Liver (tissue), 9 donors: Measurements from ENCODE around the gene EXOC3L1. TPM values are rescaled to one million over a fixed set of nuclear protein-coding genes. Genes with fewer than 3 reads are reported as not detected.

Experiments used
- DNase-seq: peaks from one replicate; pipeline ENCODE4 v3.0.0-alpha.2; 2017; ENCODE audit warnings: low spot score
- H3K27ac ChIP-seq, 2 donors: one replicate each; pipeline ENCODE4 v1.7.0; 2013; ENCODE audit warnings: inconsistent platforms in 2 of 2, low read length in 2 of 2, control low read depth in 1 of 2, low read depth in 1 of 2, mild to moderate bottlenecking in 1 of 2
- H3K27me3 ChIP-seq, 4 donors: one replicate each; pipeline versions ENCODE4 v1.6.1 to v1.7.0; 2013; ENCODE audit warnings: low read length in 3 of 4, inconsistent platforms in 1 of 4, mild to moderate bottlenecking in 1 of 4, moderate library complexity in 1 of 4; ENCODE audit not compliant: control insufficient read depth in 4 of 4, insufficient read depth in 4 of 4
- H3K36me3 ChIP-seq, 4 donors: one replicate each; pipeline versions ENCODE4 v1.6.1 to v1.7.0; 2013; ENCODE audit warnings: low read length in 3 of 4, mild to moderate bottlenecking in 3 of 4, low read depth in 1 of 4, moderate library complexity in 1 of 4; ENCODE audit not compliant: control insufficient read depth in 4 of 4, insufficient read depth in 3 of 4
- H3K4me1 ChIP-seq, 4 donors: one replicate each; pipeline versions ENCODE4 v1.6.1 to v1.7.0; 2013; ENCODE audit warnings: low read length in 3 of 4, mild to moderate bottlenecking in 3 of 4, moderate library complexity in 1 of 4; ENCODE audit not compliant: control insufficient read depth in 4 of 4, insufficient read depth in 4 of 4
- H3K4me3 ChIP-seq, 3 donors: one replicate each; pipeline versions ENCODE4 v1.6.1 to v1.7.0; 2013; ENCODE audit warnings: low read length in 3 of 3, control low read depth in 1 of 3, low read depth in 1 of 3, mild to moderate bottlenecking in 1 of 3
- H3K9ac ChIP-seq, 2 donors: one replicate each; pipeline ENCODE4 v1.7.0; 2013; ENCODE audit warnings: low read length in 2 of 2, mild to moderate bottlenecking in 2 of 2, moderate library complexity in 2 of 2, control low read depth in 1 of 2, low read depth in 1 of 2
- H3K9me3 ChIP-seq, 4 donors: one replicate each; pipeline versions ENCODE4 v1.6.1 to v1.7.0; 2013; ENCODE audit warnings: low read length in 3 of 4; ENCODE audit not compliant: control insufficient read depth in 4 of 4
- ATF3 ChIP-seq: IDR thresholded peaks from 2 replicates; pipeline ENCODE4 v1.6.1; 2016; ENCODE audit warnings: antibody characterized with exemption
- CTCF ChIP-seq: fragments of 150-350 bp; IDR thresholded peaks from 2 replicates; pipeline ENCODE4 v1.5.1; 2017; ENCODE audit warnings: improper control_type of control experiment, low read depth, low read length; ENCODE audit not compliant: missing input control
- EGR1 ChIP-seq, 2 donors: IDR thresholded peaks; 2 replicates each; pipeline ENCODE4 v1.6.1; 2016 to 2018; ENCODE audit warnings: antibody characterized with exemption in 2 of 2, low read depth in 2 of 2
- FOXA2 ChIP-seq: IDR thresholded peaks from 2 replicates; pipeline ENCODE4 v1.6.1; 2016; ENCODE audit warnings: antibody characterized with exemption
- GABPA ChIP-seq, 2 donors: IDR thresholded peaks in 1 of 2; conservative IDR thresholded peaks in 1 of 2; 2 replicates each; pipeline ENCODE4 v1.6.1; 2016; ENCODE audit warnings: antibody characterized with exemption in 2 of 2, mild to moderate bottlenecking in 1 of 2, moderate library complexity in 1 of 2
- HNF4A ChIP-seq, 2 donors: conservative IDR thresholded peaks; 2 replicates each; pipeline ENCODE4 v1.6.1; 2016; ENCODE audit warnings: antibody characterized with exemption in 2 of 2, mild to moderate bottlenecking in 2 of 2
- HNF4G ChIP-seq: IDR thresholded peaks from 2 replicates; pipeline ENCODE4 v1.6.1; 2016; ENCODE audit warnings: antibody characterized with exemption
- JUND ChIP-seq, 2 donors: IDR thresholded peaks; 2 replicates each; pipeline ENCODE4 v1.6.1; 2016; ENCODE audit warnings: antibody characterized with exemption in 2 of 2
- MAX ChIP-seq: IDR thresholded peaks from 2 replicates; pipeline ENCODE4 v1.6.1; 2016; ENCODE audit warnings: antibody characterized with exemption
- NR2F2 ChIP-seq: IDR thresholded peaks from 2 replicates; pipeline ENCODE4 v1.6.1; 2016; ENCODE audit warnings: antibody characterized with exemption
- REST ChIP-seq: IDR thresholded peaks from 2 replicates; pipeline ENCODE4 v1.6.1; 2016; ENCODE audit warnings: antibody characterized with exemption, mild to moderate bottlenecking
- RXRA ChIP-seq, 2 donors: IDR thresholded peaks; 2 replicates each; pipeline ENCODE4 v1.6.1; 2017 to 2018; ENCODE audit warnings: antibody characterized with exemption in 2 of 2, mild to moderate bottlenecking in 1 of 2
- SP1 ChIP-seq: IDR thresholded peaks from 2 replicates; pipeline ENCODE4 v1.6.1; 2018; ENCODE audit warnings: antibody characterized with exemption, mild to moderate bottlenecking
- YY1 ChIP-seq: IDR thresholded peaks from 2 replicates; pipeline ENCODE4 v1.6.1; 2016; ENCODE audit warnings: antibody characterized with exemption, mild to moderate bottlenecking
- ZBTB33 ChIP-seq: IDR thresholded peaks from 2 replicates; pipeline ENCODE4 v1.6.1; 2016; ENCODE audit warnings: antibody characterized with exemption
- WGBS: extraction: QIAGEN DNeasy Blood & Tissue Kit; methylation state at CpG from one replicate; pipeline ENCODE4 v1.1.7; 2013; 5-methylcytosine and 5-hydroxymethylcytosine counted together
- polyA plus RNA-seq, 2 donors: library from polyadenylated mRNA; stranded (reverse) in 1 of 2; unstranded in 1 of 2; fragments of 200-250 nt in 1 of 2; fragments of >200 nt in 1 of 2; fragmentation: Nextera tagmentation in 1 of 2; extraction: Ambion mirVana in 1 of 2; gene quantifications; one replicate each; pipeline versions ENCODE4 v1.2.1 to v1.2.3, GENCODE V29; 2013 to 2015
- total RNA-seq, 2 donors: library from RNA; depleted of rRNA; stranded (reverse); fragments of >200 nt; gene quantifications; one replicate each; pipeline ENCODE4 v1.2.3, GENCODE V29; 2014
- donor health status: healthy.
- donor health status: healthy.
- donor health status: healthy.
- donor health status: healthy.
- donor health status: healthy.

The EXOC3L1 gene
- total and polyA plus RNA-seq, 4 donors = 1.1 to 3.7 (median 2.8) TPM

- Histone ChIP-seq H3K27me3 (no peaks in the 10 kb centered on the region), H3K4me1 (peaks cover 8 to 28% (median 19%) of the 10 kb centered on the region in 4 donors), H3K9ac (no peak overlapping the region), H3K27ac (peak overlapping the region; percentile 84 to 85), H3K36me3 (no peaks in the 10 kb centered on the region), H3K4me3 (peak overlapping the region; percentile 58 to 69 (median 66)), H3K9me3 (no peaks in the 10 kb centered on the region)
- no peak for DNase-seq
- TF ChIP-seq RXRA (IDR thresholded peaks at IDR 0.05) (no peak), JUND (IDR thresholded peaks at IDR 0.05) (no peak), HNF4A (conservative IDR thresholded peaks at IDR 0.05) (no peak), HNF4G (no peak), REST (no peak), ZBTB33 (no peak), FOXA2 (no peak), CTCF (no peak), EGR1 (IDR thresholded peaks at IDR 0.05; ENCODE audit: low read depth in 2 of 2) (no peak), YY1 (no peak), ATF3 (no peak)
- WGBS = 13% methylated on average over 59 of the region's 59 CpGs
These were observed 5.4 kb downstream of the EXOC3L1 start for GRCh38 chr16:67184453-67184994.

GRCh38 chr16:67183627-67184452 lies 6.1 kb downstream of the EXOC3L1 start, which contains the start of gene MATCAP1:
Gene MATCAP1, minus strand, starts transcription at chr16:67183963. Its CDS starts 3,353 bp downstream, at chr16:67180610.
- no peaks in the 10 kb centered on the region for H3K36me3 ChIP-seq
- DNase-seq = peak; percentile 88
- H3K4me3 ChIP-seq = peak within 1 kb of the TSS; percentile 58 to 69 (median 66)
- H3K27ac ChIP-seq = peak within 1 kb of the TSS; percentile 84 to 85
- H3K27me3 ChIP-seq = no peaks in the 10 kb centered on the region
- H3K4me1 ChIP-seq = peaks cover 8 to 29% (median 19%) of the 10 kb centered on the region in 4 donors
- peak within 1 kb of the TSS in 1 of 2 donors; percentile 53 for H3K9ac ChIP-seq
- peak in 1 of 2 donors; percentile 37 for TF ChIP-seq GABPA (IDR thresholded peaks at IDR 0.05 in 1 of 2, conservative IDR thresholded peaks at IDR 0.05 in 1 of 2)
- TF ChIP-seq RXRA (IDR thresholded peaks at IDR 0.05) = peak; percentile 5 to 20
- TF ChIP-seq SP1 = peak; percentile 70
- TF ChIP-seq JUND (IDR thresholded peaks at IDR 0.05) = no peak
- peak; percentile 70 for TF ChIP-seq YY1
- peak; percentile 41 for TF ChIP-seq NR2F2
- no peak for TF ChIP-seq MAX
- peak; percentile 75 to 76 for TF ChIP-seq EGR1 (IDR thresholded peaks at IDR 0.05; ENCODE audit: low read depth in 2 of 2)
- no peaks in the 10 kb centered on the region for H3K9me3 ChIP-seq
- WGBS = under 1% methylated on average over 77 of the region's 77 CpGs
